Astrocyte (in vitro differentiated cells and primary cell): Measurements from ENCODE around the gene ST3GAL6. TPM values are rescaled to one million over a fixed set of nuclear protein-coding genes. Genes with fewer than 3 reads are reported as not detected.

ENCODE experiments used
- DNase-seq: peaks from one replicate; pipeline ENCODE4 v3.0.0-alpha.2; 2010; ENCODE audit warnings: low read depth
- FAIRE-seq: peaks from 2 replicates; lab custom pipeline; 2011; peaks lifted over from hg19 to GRCh38; lab: Jason Lieb, UNC
- H2AFZ ChIP-seq: 2 replicates; pipeline ENCODE4 v1.6.0; 2012; ENCODE audit warnings: low read depth, low read length, inconsistent platforms
- H3K27ac ChIP-seq: 2 replicates; pipeline ENCODE4 v1.5.1; 2011; ENCODE audit warnings: low read depth, low read length, inconsistent platforms
- H3K27me3 ChIP-seq: 2 replicates; pipeline ENCODE4 v1.6.0; 2011; ENCODE audit warnings: low read length, inconsistent platforms; ENCODE audit not compliant: insufficient read depth
- H3K36me3 ChIP-seq: 2 replicates; pipeline ENCODE4 v1.5.1; 2011; ENCODE audit warnings: low read length, inconsistent platforms; ENCODE audit not compliant: insufficient read depth
- H3K4me1 ChIP-seq: 2 replicates; pipeline ENCODE4 v1.5.1; 2011; ENCODE audit warnings: low read length, inconsistent platforms; ENCODE audit not compliant: insufficient read depth
- H3K4me2 ChIP-seq: 2 replicates; pipeline ENCODE4 v1.6.0; 2012; ENCODE audit warnings: low read length, inconsistent platforms
- H3K4me3 ChIP-seq: 2 replicates; pipeline ENCODE4 v1.5.1; 2011; ENCODE audit warnings: low read depth, mild to moderate bottlenecking, low read length, inconsistent platforms; ENCODE audit not compliant: insufficient read depth
- H3K79me2 ChIP-seq: 2 replicates; pipeline ENCODE4 v1.6.0; 2012; ENCODE audit warnings: mild to moderate bottlenecking, low read length, inconsistent platforms; ENCODE audit not compliant: insufficient read depth
- H3K9ac ChIP-seq: 2 replicates; pipeline ENCODE4 v1.6.0; 2012; ENCODE audit warnings: mild to moderate bottlenecking, low read length, inconsistent platforms
- H3K9me3 ChIP-seq: 2 replicates; pipeline ENCODE4 v1.5.1; 2012; ENCODE audit warnings: low read depth, mild to moderate bottlenecking, low read length, inconsistent platforms; ENCODE audit not compliant: insufficient read depth
- H4K20me1 ChIP-seq: 2 replicates; pipeline ENCODE4 v1.6.0; 2012; ENCODE audit warnings: low read length, inconsistent platforms; ENCODE audit not compliant: insufficient read depth
- H3K27ac Mint-ChIP-seq: one replicate; pipeline ENCODE4 v1.8.0; 2021; ENCODE audit warnings: mild to moderate bottlenecking, mixed read lengths; ENCODE audit not compliant: unreplicated experiment
- H3K27me3 Mint-ChIP-seq: one replicate; pipeline ENCODE4 v1.8.0; 2021; ENCODE audit warnings: low read depth, mixed read lengths; ENCODE audit not compliant: unreplicated experiment
- H3K36me3 Mint-ChIP-seq: one replicate; pipeline ENCODE4 v1.8.0; 2021; ENCODE audit warnings: low read depth, mixed read lengths; ENCODE audit not compliant: unreplicated experiment
- H3K4me1 Mint-ChIP-seq: one replicate; pipeline ENCODE4 v1.8.0; 2021; ENCODE audit warnings: low read depth, mixed read lengths; ENCODE audit not compliant: unreplicated experiment
- H3K4me3 Mint-ChIP-seq: one replicate; pipeline ENCODE4 v1.8.0; 2021; ENCODE audit warnings: mild to moderate bottlenecking, moderate library complexity, mixed read lengths; ENCODE audit not compliant: unreplicated experiment
- H3K9me3 Mint-ChIP-seq: one replicate; pipeline ENCODE4 v1.8.0; 2021; ENCODE audit warnings: mild to moderate bottlenecking, mixed read lengths; ENCODE audit not compliant: unreplicated experiment
- CTCF ChIP-seq: IDR thresholded peaks from 2 replicates; pipeline ENCODE4 v1.5.1; 2011; ENCODE audit warnings: low read depth, mild to moderate bottlenecking, inconsistent platforms, low read length, moderate library complexity; ENCODE audit not compliant: insufficient read depth
- EZH2 ChIP-seq: IDR thresholded peaks from 2 replicates; pipeline ENCODE4 v1.6.1; 2012; ENCODE audit warnings: mild to moderate bottlenecking, low read length, inconsistent platforms; ENCODE audit not compliant: insufficient read depth
- total RNA-seq: library from RNA; stranded (reverse); gene quantifications from 2 replicates; pipeline ENCODE4 v1.2.1, GENCODE V29; 2021

Gene ST3GAL6
- total RNA-seq, 1 donor from 2014 or later: 4.8 TPM

GRCh38 chr3:98778852-98779413, 15.8 kb downstream of the ST3GAL6 start:
- Mint-ChIP-seq H3K4me1 (peaks cover 55% of the 10 kb centered on the region), H3K9me3 (no peaks in the 10 kb centered on the region), H3K27me3 (no peaks in the 10 kb centered on the region), H3K27ac (peak overlapping the region; percentile 98), H3K36me3 (peaks cover 3% of the 10 kb centered on the region), H3K4me3 (no peak overlapping the region)
- DNase-seq (peak; percentile 99), FAIRE-seq (peak; percentile 90)
- Histone ChIP-seq H3K27me3 (no peaks in the 10 kb centered on the region), H3K27ac (peak overlapping the region; percentile 90), H3K4me3 (peak overlapping the region; percentile 6), H2AFZ (no peak overlapping the region), H4K20me1 (no peaks in the 10 kb centered on the region), H3K4me2 (peak overlapping the region; percentile 62), H3K9me3 (no peaks in the 10 kb centered on the region), H3K36me3 (no peaks in the 10 kb centered on the region), H3K4me1 (peaks cover 51% of the 10 kb centered on the region), H3K9ac (peak overlapping the region; percentile 63), H3K79me2 (no peaks in the 10 kb centered on the region)
- TF ChIP-seq EZH2: no peak
- no peak for TF ChIP-seq CTCF

GRCh38 chr3:98779541-98780335, 16.6 kb downstream of the ST3GAL6 start:
- H4K20me1 ChIP-seq: no peaks in the 10 kb centered on the region
- H3K4me1 ChIP-seq: peaks cover 59% of the 10 kb centered on the region
- no peaks in the 10 kb centered on the region for H3K27me3 Mint-ChIP-seq
- no peak for TF ChIP-seq EZH2
- no peak for TF ChIP-seq CTCF
- no peaks in the 10 kb centered on the region for H3K9me3 Mint-ChIP-seq
- peak overlapping the region; percentile 62 for H3K4me2 ChIP-seq
- DNase-seq (peak; percentile 84), FAIRE-seq (peak; percentile 13)
- no peaks in the 10 kb centered on the region for H3K9me3 ChIP-seq
- H2AFZ ChIP-seq: no peak overlapping the region
- peak overlapping the region; percentile 90 for H3K27ac ChIP-seq
- H3K27me3 ChIP-seq: no peaks in the 10 kb centered on the region
- H3K4me3 Mint-ChIP-seq: peak overlapping the region; percentile 41
- peak overlapping the region; percentile 98 for H3K27ac Mint-ChIP-seq
- H3K36me3 Mint-ChIP-seq: peaks cover 3% of the 10 kb centered on the region
- H3K4me3 ChIP-seq: peak overlapping the region; percentile 6
- no peaks in the 10 kb centered on the region for H3K36me3 ChIP-seq
- peak overlapping the region; percentile 63 for H3K9ac ChIP-seq
- H3K79me2 ChIP-seq: no peaks in the 10 kb centered on the region
- peaks cover 60% of the 10 kb centered on the region for H3K4me1 Mint-ChIP-seq

GRCh38 chr3:98780343-98780742, 17.2 kb downstream of the ST3GAL6 start:
- H3K27ac Mint-ChIP-seq: peak overlapping the region; percentile 98

More at GRCh38 chr3:98780343-98780742, 17.2 kb downstream of the ST3GAL6 start:
- no peak for FAIRE-seq
- Histone ChIP-seq H3K4me3 (no peak overlapping the region), H3K79me2 (no peaks in the 10 kb centered on the region), H4K20me1 (peaks cover under 1% of the 10 kb centered on the region), H3K9ac (peak overlapping the region; percentile 63), H3K27ac (peak overlapping the region; percentile 90), H3K4me2 (peak overlapping the region; percentile 62), H2AFZ (no peak overlapping the region), H3K4me1 (peaks cover 61% of the 10 kb centered on the region), H3K36me3 (no peaks in the 10 kb centered on the region), H3K27me3 (no peaks in the 10 kb centered on the region), H3K9me3 (no peaks in the 10 kb centered on the region)
- DNase-seq: peak; percentile 74
- Mint-ChIP-seq H3K4me1 (peaks cover 65% of the 10 kb centered on the region), H3K9me3 (no peaks in the 10 kb centered on the region), H3K27me3 (no peaks in the 10 kb centered on the region), H3K36me3 (no peaks in the 10 kb centered on the region), H3K4me3 (no peak overlapping the region)
- no peak for TF ChIP-seq EZH2
- no peak for TF ChIP-seq CTCF
